Activated CD4-positive, alpha-beta T cell treated with anti-CD3 and anti-CD28 coated beads for 1 hour (primary cell): ENCODE data around the gene CDCP1.

Experiments
- DNase-seq: peaks from one replicate; pipeline ENCODE4 v3.0.0-alpha.2; 2020

CDCP1 gene

GRCh38 chr3:45106874-45107273 lies 39.3 kb downstream of the CDCP1 start:
- DNase-seq = no peak

GRCh38 chr3:45105855-45106671 lies 40.1 kb downstream of the CDCP1 start:
- DNase-seq = peak; percentile 23

- no peak for DNase-seq
These were observed 41.2 kb downstream of the CDCP1 start for GRCh38 chr3:45104715-45105711.

DNA sequence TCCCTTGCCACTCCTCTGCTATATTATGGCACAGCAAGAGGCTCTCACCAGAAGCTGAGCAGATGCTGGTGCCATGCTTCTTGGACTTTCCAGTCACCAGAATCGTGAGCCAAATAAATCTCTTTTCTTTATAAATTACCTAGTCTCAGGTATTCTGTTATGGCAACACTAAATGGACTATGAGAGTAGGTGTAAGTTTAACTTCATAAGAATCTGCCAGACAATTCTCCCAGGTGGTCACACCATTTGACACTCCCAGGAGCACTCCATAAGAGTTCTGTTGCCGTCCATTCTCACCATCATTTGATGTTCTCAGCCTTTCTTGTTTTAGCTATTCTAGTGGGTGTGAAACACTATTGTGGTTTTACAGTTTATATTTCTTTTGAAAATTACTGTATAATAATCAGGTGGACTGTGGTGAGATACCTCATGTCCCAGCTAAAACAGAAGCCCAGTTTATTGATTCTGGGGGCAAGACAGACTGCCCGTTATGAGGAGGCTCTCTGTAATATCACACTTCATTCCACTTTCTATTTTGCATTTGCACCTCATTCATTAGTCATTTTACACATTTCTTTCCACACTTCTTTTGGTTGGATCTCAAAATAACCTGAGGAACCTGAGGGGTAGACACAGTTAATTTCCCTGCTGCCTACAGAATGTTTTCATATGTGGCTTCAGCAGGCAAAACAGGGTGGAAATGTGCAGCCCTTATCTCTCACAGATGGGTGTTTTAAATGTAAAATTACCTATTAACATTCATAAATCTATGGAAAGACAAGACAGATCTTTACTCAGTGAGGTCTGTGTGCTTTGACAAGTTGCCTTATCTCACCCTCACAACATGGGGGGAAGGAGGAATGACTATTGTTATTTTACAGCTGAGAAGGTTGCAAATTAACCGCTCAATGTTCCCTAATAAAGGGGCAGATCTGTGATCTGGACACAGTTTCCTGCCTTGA lies 42.1 kb downstream of the CDCP1 start:
- no peak for DNase-seq

- no peak for DNase-seq
These were observed 42.8 kb downstream of the CDCP1 start for GRCh38 chr3:45103334-45103733.

DNA sequence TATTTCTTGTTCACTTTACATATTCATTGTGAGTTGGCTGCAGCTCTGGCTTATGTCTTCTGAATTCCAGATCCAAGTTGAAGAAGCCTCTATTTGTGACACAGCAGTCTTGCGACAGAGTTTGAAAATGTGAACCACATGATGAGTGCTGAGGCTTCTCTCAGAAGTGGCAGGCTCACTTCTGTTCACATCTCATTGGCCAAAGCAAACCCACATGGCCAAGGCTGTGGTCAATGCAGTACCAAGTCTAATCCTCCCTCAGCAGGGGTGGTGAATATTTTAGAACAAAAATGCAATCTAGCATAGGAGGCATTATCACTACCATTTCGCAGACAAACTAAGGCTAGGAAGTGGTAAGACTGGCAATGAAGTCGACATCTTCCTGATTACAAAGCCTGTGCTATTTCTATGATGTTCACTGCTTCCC lies 45.2 kb downstream of the CDCP1 start:
- DNase-seq = no peak

DNA sequence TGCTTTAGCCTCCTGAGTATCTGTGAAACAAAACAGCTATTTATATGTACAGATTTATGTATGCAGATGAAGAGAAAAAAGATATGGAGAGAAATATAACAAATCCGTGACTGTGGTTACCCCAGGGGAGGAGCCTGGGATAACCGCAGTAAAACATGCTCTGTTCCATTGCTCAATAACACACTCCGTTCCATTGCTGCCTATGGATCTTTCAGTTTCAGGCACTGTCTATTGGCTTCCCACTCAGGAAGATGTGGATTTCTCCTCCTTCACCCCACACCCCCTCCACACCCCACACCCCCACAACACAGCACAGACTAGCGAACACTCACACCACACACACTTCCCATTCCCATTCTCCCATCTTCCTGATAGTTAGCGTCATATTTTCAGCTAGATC lies 47.9 kb downstream of the CDCP1 start:
- DNase-seq = no peak

DNA sequence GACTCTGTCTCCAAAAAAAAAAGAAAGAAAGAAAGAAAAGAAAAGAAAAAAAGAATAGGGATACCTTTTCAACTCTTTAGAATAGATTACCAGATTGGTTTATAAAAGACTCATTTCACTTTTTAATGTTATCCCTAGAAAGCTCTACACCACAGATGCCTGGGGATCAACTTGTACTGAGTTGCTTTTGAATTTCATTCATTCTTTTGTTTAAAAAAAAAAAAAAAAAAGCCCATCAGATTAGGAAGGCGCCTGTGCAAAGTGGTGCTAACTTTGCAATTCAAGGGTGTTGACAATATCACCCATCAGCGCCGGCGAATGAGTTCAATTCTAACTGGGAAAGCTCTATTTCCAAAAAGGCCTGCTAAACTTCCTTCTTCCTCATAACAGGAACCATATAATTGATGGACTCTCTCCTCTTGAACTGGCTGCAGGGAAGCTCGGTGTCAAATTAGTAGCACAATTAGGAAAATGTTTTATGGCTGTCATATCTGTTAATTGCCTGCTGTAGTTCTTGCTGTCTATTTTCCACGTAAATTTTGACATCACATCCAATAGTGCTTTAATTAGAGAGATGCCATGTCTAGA lies 48.8 kb downstream of the CDCP1 start:
- DNase-seq = no peak

DNA sequence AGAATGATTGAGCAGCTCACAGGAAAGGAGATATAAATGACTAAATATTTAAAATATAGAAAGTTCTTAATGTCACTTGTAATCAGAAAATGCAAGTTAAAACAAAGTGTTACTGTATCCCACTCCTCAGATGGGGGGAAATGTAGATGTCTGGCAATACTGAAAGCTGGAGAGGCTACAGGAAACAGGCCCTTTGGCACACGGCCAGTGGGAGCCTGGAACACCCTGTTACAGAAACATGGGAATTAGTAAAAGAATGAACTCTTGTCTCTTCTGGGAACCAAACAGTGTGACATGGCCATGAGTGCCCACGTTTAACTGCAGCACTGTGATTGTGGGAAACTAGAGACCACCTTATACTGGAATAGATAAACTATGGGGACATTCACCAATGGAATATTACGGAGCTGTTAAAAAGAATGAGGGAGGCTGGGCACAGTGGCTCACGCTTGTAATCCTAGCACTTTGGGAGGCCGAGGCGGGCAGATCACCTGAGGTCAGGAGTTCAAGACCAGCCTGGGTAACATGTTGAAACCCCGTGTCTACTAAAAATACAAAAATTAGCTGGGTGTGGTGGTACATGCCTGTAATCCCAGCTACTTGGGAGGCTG lies 50.2 kb downstream of the CDCP1 start:
- no peak for DNase-seq

DNA sequence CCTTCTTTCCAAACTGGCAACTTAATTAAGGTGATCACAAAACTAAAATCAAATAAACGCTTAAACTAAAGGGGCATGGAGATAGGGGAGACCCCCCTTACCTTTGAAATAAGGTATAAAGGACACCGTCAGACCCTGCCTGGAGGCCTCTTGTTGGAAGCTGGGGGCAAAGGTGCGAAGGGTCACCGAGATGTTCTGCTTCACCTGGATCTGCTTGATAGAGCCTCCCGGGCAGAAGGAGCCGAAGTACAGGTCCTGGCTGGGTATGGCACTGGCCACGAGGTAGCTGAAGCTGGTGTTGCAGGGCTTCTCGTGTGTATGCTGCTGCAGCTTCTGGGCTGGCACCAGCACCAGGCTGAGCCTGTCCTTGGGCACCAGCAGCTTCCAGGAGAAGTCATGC lies 53.0 kb downstream of the CDCP1 start:
- DNase-seq = no peak

GRCh38 chr3:45092132-45093031 lies 53.8 kb downstream of the CDCP1 start:
- no peak for DNase-seq

DNA sequence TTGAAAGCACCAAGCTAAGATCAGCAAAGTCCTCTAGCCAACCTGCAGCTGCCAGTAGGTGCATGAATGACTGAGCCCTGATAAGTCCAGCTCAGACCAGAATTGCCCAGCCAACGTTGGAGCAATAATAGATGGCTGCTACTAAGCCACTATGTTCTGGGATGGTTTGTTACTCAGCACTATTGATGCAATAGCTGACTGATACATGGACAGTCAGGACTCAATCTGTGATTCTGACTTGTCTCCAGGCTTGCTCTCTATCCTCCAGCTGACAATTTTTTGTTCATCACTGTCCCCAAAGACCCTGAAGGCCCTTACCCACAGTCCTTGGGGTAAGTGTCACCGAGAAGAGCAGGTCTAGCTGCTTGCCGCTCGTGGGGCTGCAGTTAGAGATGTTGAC lies 55.3 kb downstream of the CDCP1 start:
- DNase-seq = no peak

- DNase-seq = no peak
These were observed 57.4 kb downstream of the CDCP1 start for GRCh38 chr3:45088543-45089358.

GRCh38 chr3:45087155-45087554 lies 59.0 kb downstream of the CDCP1 start:
- no peak for DNase-seq

GRCh38 chr3:45084820-45085816 lies 61.1 kb downstream of the CDCP1 start:
- DNase-seq = no peak

DNA sequence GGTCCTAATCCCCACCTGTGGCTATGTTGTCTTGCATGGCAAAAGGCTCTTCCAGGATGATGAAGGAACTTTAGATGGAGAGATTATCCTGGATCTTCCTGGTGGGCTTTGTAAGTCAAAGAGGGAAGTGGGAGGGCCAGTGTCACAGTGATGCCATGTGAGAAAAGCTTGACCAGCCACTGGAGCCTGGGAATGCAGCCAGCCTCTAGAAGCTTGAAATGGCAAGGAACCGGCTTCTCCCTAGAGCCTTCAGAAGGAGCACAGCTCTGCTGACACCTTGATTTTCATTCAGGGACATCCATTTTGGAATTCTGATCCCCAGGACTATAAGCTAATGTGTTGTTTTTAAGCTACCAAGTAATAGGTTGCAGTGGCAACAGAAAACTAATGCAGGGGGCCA lies 61.8 kb downstream of the CDCP1 start:
- no peak for DNase-seq

- DNase-seq = no peak
These were observed 63.2 kb downstream of the CDCP1 start for GRCh38 chr3:45083023-45083422.

- no peak for DNase-seq
These were observed 64.0 kb downstream of the CDCP1 start for GRCh38 chr3:45082142-45082538.
